ENCODE data around the gene SMARCD1.

DNA sequence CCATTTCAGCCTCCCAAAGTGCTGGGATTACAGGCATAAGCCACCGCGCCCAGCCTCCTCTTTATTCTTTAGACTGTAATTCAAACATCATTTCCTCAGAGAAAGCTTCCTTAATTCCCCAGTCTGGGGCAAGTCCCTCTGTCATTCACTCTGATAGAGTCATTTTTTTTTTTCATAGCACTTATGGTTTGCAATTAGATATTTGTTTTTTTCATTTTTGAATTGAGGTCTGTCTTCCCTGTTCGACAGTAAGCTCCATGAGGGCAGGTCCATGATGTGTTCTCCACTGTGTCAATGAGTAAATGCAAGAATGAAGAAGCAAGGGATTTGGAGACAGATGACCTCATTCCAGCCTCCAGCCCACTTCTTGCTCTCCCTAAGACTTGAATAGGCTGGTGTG lies 15.6 kb upstream of the SMARCD1 start:
- TF ChIP-seq CTCF (IDR thresholded peaks at IDR 0.05; ENCODE audit: low read length) (no peak), EZH2 (optimal IDR thresholded peaks at IDR 0.05; ENCODE audit: low read depth, low read length) (no peak), EZH2phosphoT487 (IDR thresholded peaks at IDR 0.05; ENCODE audit: low read length) (no peak)

Measured in MM.1S (cell line).